Neural cell (in vitro differentiated cells): Measurements from ENCODE around the gene C16orf96.

ENCODE experiments used
- CTCF ChIP-seq: fragments of 450-650 bp; IDR thresholded peaks from 2 replicates; pipeline ENCODE4 v1.5.1; 2014; ENCODE audit warnings: antibody characterized with exemption, mild to moderate bottlenecking, moderate library complexity; ENCODE audit not compliant: poor library complexity, severe bottlenecking
- EZH2 ChIP-seq: fragments of 200-600, 300-800 bp; shearing (Covaris generic), sonication (generic); IDR thresholded peaks from 2 replicates; pipeline ENCODE4 v1.6.1; 2014; ENCODE audit warnings: antibody characterized with exemption, low read length, borderline replicate concordance, mild to moderate bottlenecking; ENCODE audit not compliant: insufficient read depth, poor library complexity, severe bottlenecking
- MXI1 ChIP-seq: fragments of 450-650 bp; conservative IDR thresholded peaks from 2 replicates; pipeline ENCODE4 v1.6.1; 2014; ENCODE audit warnings: antibody characterized with exemption, mild to moderate bottlenecking; ENCODE audit not compliant: poor library complexity, severe bottlenecking
- RAD21 ChIP-seq: fragments of 450-650 bp; conservative IDR thresholded peaks from 2 replicates; pipeline ENCODE4 v1.6.1; 2014; ENCODE audit warnings: antibody characterized with exemption, mild to moderate bottlenecking, moderate library complexity
- REST ChIP-seq: IDR thresholded peaks from 2 replicates; pipeline ENCODE4 v1.6.1; 2012; ENCODE audit warnings: borderline replicate concordance

GRCh38 chr16:4534151-4534790 lies 21.9 kb upstream of the C16orf96 start:
- TF ChIP-seq CTCF (no peak), REST (no peak), EZH2 (no peak), MXI1 (no peak), RAD21 (no peak)
